GM23338 (cell line): ENCODE measurements around the gene LOXL4. TPM values are rescaled to one million over a fixed set of nuclear protein-coding genes. Genes with fewer than 3 reads are reported as not detected.

ENCODE experiments used
- ATAC-seq: fragments of 200-7000 bp; cut with Tn5 transposase; 3 replicates; pipeline ENCODE4 v1.9.1; 2020
- DNase-seq: peaks from one replicate; pipeline ENCODE4 v3.0.0-alpha.2; 2015; ENCODE audit warnings: low spot score
- H2AFZ ChIP-seq: fragments of 200-600 bp; sonication (generic); 2 replicates; pipeline ENCODE4 v1.8.0; 2016; ENCODE audit warnings: antibody characterized with exemption, mild to moderate bottlenecking, moderate library complexity
- H3F3A ChIP-seq: fragments of 200-600 bp; sonication (generic); replicated peaks from 2 replicates; pipeline ENCODE4 v1.8.0; 2017; ENCODE audit warnings: antibody characterized with exemption, mixed run types, low read depth
- H3K27ac ChIP-seq: fragments of 200-600 bp; sonication (generic); 2 replicates; pipeline ENCODE4 v1.6.1; 2016; ENCODE audit warnings: low read depth
- H3K27me3 ChIP-seq: fragments of 200-600 bp; sonication (generic); 2 replicates; pipeline ENCODE4 v1.8.0; 2016; ENCODE audit warnings: mild to moderate bottlenecking, mixed run types, moderate library complexity; ENCODE audit not compliant: insufficient read depth
- H3K36me3 ChIP-seq: fragments of 200-600 bp; sonication (generic); 2 replicates; pipeline ENCODE4 v1.8.0; 2016; ENCODE audit warnings: mild to moderate bottlenecking; ENCODE audit not compliant: insufficient read depth
- H3K4me1 ChIP-seq: fragments of 200-600 bp; sonication (generic); 2 replicates; pipeline ENCODE4 v1.8.0; 2016; ENCODE audit warnings: mild to moderate bottlenecking, moderate library complexity; ENCODE audit not compliant: insufficient read depth
- H3K4me2 ChIP-seq: fragments of 200-600 bp; sonication (generic); 2 replicates; pipeline ENCODE4 v1.7.1; 2017; ENCODE audit warnings: mixed run types
- H3K4me3 ChIP-seq: fragments of 200-600 bp; sonication (generic); 2 replicates; pipeline ENCODE4 v1.6.1; 2016; ENCODE audit warnings: mixed run types
- H3K79me2 ChIP-seq: fragments of 200-600 bp; sonication (generic); replicated peaks from 2 replicates; pipeline ENCODE4 v1.8.0; 2017; ENCODE audit warnings: mild to moderate bottlenecking; ENCODE audit not compliant: insufficient read depth
- H3K9me2 ChIP-seq: fragments of 200-600 bp; sonication (generic); 2 replicates; pipeline ENCODE4 v1.8.0; 2017; ENCODE audit not compliant: insufficient read depth
- H4K20me1 ChIP-seq: fragments of 200-600 bp; sonication (generic); replicated peaks from 2 replicates; pipeline ENCODE4 v1.8.0; 2017; ENCODE audit warnings: mild to moderate bottlenecking; ENCODE audit not compliant: insufficient read depth
- H3K27ac Mint-ChIP-seq: 2 replicates; pipeline ENCODE4 v1.8.0; 2020; ENCODE audit warnings: inconsistent platforms, mild to moderate bottlenecking, moderate library complexity, mixed read lengths
- H3K27me3 Mint-ChIP-seq: 3 replicates; pipeline ENCODE4 v1.8.0; 2022; ENCODE audit warnings: low read depth, mild to moderate bottlenecking, moderate library complexity, mixed read lengths, inconsistent platforms; ENCODE audit not compliant: insufficient read depth, poor library complexity
- H3K36me3 Mint-ChIP-seq: 3 replicates; pipeline ENCODE4 v1.8.0; 2021; ENCODE audit warnings: low read depth, mild to moderate bottlenecking, inconsistent platforms, moderate library complexity, mixed read lengths
- H3K4me1 Mint-ChIP-seq: 3 replicates; pipeline ENCODE4 v1.8.0; 2020; ENCODE audit warnings: mild to moderate bottlenecking, inconsistent platforms, mixed read lengths
- H3K4me3 Mint-ChIP-seq: 3 replicates; pipeline ENCODE4 v1.8.0; 2021; ENCODE audit warnings: moderate library complexity, mild to moderate bottlenecking, inconsistent platforms, mixed read lengths
- H3K9me3 Mint-ChIP-seq: 3 replicates; pipeline ENCODE4 v1.8.0; 2020; ENCODE audit warnings: moderate library complexity, mild to moderate bottlenecking, inconsistent platforms, mixed read lengths
- CREB1 ChIP-seq: fragments of 250-450 bp; sonication (Bioruptor Pico); IDR thresholded peaks from 2 replicates; pipeline ENCODE4 v1.5.0; 2020; ENCODE audit warnings: low read depth, mild to moderate bottlenecking, moderate library complexity
- CTCF ChIP-seq, 2 experiments: fragments of 200-600 bp in 1 of 2; sonication (generic) in 1 of 2; conservative IDR thresholded peaks; 2 replicates each; pipeline versions ENCODE4 v1.5.1 to v1.6.1; 2016 to 2017; ENCODE audit warnings: antibody characterized with exemption in 2 of 2, low read depth in 2 of 2, mild to moderate bottlenecking in 2 of 2, moderate library complexity in 1 of 2
- ETS1 ChIP-seq: IDR thresholded peaks from 2 replicates; pipeline ENCODE4 v1.6.1; 2016; ENCODE audit warnings: antibody characterized with exemption
- EZH2 ChIP-seq: fragments of 200-600 bp; sonication (generic); IDR thresholded peaks from one replicate; pipeline ENCODE4 v1.8.0; 2017; ENCODE audit warnings: antibody characterized with exemption, mild to moderate bottlenecking, low read depth; ENCODE audit not compliant: unreplicated experiment
- EZH2phosphoT487 ChIP-seq: fragments of 200-600 bp; sonication (generic); IDR thresholded peaks from one replicate; pipeline ENCODE4 v1.8.1; 2018; ENCODE audit warnings: antibody characterized with exemption; ENCODE audit not compliant: unreplicated experiment
- JUNB ChIP-seq: IDR thresholded peaks from one replicate; pipeline ENCODE4 v1.6.1; 2016; ENCODE audit warnings: antibody characterized with exemption; ENCODE audit not compliant: unreplicated experiment
- NANOG ChIP-seq: IDR thresholded peaks from 2 replicates; pipeline ENCODE4 v1.6.1; 2016; ENCODE audit warnings: antibody characterized with exemption, borderline replicate concordance
- POLR2AphosphoS5 ChIP-seq: IDR thresholded peaks from 2 replicates; pipeline ENCODE4 v1.6.1; 2016; ENCODE audit warnings: antibody characterized with exemption, low read depth
- STAT1 ChIP-seq: IDR thresholded peaks from one replicate; pipeline ENCODE4 v1.6.1; 2016; ENCODE audit warnings: antibody characterized with exemption; ENCODE audit not compliant: unreplicated experiment
- ZNF114 ChIP-seq: fragments of 250-450 bp; sonication (Bioruptor Pico); IDR thresholded peaks from 2 replicates; pipeline ENCODE4 v1.5.0; 2020; ENCODE audit warnings: mild to moderate bottlenecking, moderate library complexity
- ZNF331 ChIP-seq: fragments of 250-450 bp; sonication (Bioruptor Pico); IDR thresholded peaks from 2 replicates; pipeline ENCODE4 v1.5.0; 2020; ENCODE audit warnings: low read depth, mild to moderate bottlenecking, moderate library complexity
- polyA plus RNA-seq: library from polyadenylated mRNA; unstranded; fragments of >200 nt; fragmentation: Nextera tagmentation; extraction: Ambion mirVana; gene quantifications from 2 replicates; pipeline ENCODE4 v1.2.1, GENCODE V29; 2016
- total RNA-seq: library from RNA; depleted of rRNA; stranded (reverse); fragments of >200 nt; shearing (Covaris generic); gene quantifications from 2 replicates; pipeline ENCODE4 v1.2.3, GENCODE V29; 2014

The LOXL4 gene
- total and polyA plus RNA-seq, 2 experiments from 2014 or later: 0.21 to 0.38 TPM

- TF ChIP-seq ETS1: no peak
- TF ChIP-seq EZH2phosphoT487: no peak
- TF ChIP-seq ZNF114 (CRISPR knock-in tag): no peak
- no peak for TF ChIP-seq JUNB
- no peak for TF ChIP-seq STAT1
- TF ChIP-seq CTCF (conservative IDR thresholded peaks at IDR 0.05; ENCODE audit: low read depth in 2 of 2): no peak
- TF ChIP-seq POLR2AphosphoS5: no peak
- no peak for TF ChIP-seq CREB1 (CRISPR knock-in tag)
Observed at GRCh38 chr10:98285416-98285815, 17.4 kb upstream of the LOXL4 start (continued).

- no peak for TF ChIP-seq ZNF331 (CRISPR knock-in tag)
- TF ChIP-seq NANOG: no peak
- no peak for TF ChIP-seq STAT1
- TF ChIP-seq POLR2AphosphoS5: no peak
- Histone ChIP-seq H3K9me2 (peaks cover 11% of the 10 kb centered on the region; the same call in 1 of the 2 replicates), H4K20me1 (no peaks in the 10 kb centered on the region), H2AFZ (no peak overlapping the region), H3K4me1 (peaks cover 4% of the 10 kb centered on the region), H3F3A (no peaks in the 10 kb centered on the region), H3K36me3 (no peaks in the 10 kb centered on the region), H3K4me3 (no peak overlapping the region), H3K27me3 (no peaks in the 10 kb centered on the region), H3K79me2 (no peaks in the 10 kb centered on the region), H3K27ac (no peak overlapping the region), H3K4me2 (no peak overlapping the region)
- DNase-seq (no peak), ATAC-seq (no peak)
- no peaks in the 10 kb centered on the region for H3K36me3 Mint-ChIP-seq
- no peak overlapping the region for H3K4me3 Mint-ChIP-seq
- H3K9me3 Mint-ChIP-seq: 0 out of 3 replicates have a peak, but pooled peaks cover 3% of the 10 kb centered on the region
- H3K27ac Mint-ChIP-seq: no peak overlapping the region
- no peaks in the 10 kb centered on the region for H3K27me3 Mint-ChIP-seq
- H3K4me1 Mint-ChIP-seq: peaks cover 11% of the 10 kb centered on the region
Observed at GRCh38 chr10:98276311-98276710, 8.3 kb upstream of the LOXL4 start.

GRCh38 chr10:98274562-98274961, 6.6 kb upstream of the LOXL4 start:
- Histone ChIP-seq H2AFZ (no peak overlapping the region), H4K20me1 (no peaks in the 10 kb centered on the region), H3K9me2 (peaks cover 11% of the 10 kb centered on the region; the same call in 1 of the 2 replicates), H3K27ac (no peak overlapping the region), H3F3A (no peaks in the 10 kb centered on the region), H3K27me3 (no peaks in the 10 kb centered on the region), H3K36me3 (no peaks in the 10 kb centered on the region), H3K4me3 (no peak overlapping the region), H3K4me1 (peaks cover 4% of the 10 kb centered on the region), H3K79me2 (no peaks in the 10 kb centered on the region), H3K4me2 (no peak overlapping the region)
- Mint-ChIP-seq H3K27ac (no peak overlapping the region), H3K27me3 (peaks cover 6% of the 10 kb centered on the region), H3K36me3 (no peaks in the 10 kb centered on the region), H3K4me3 (no peak overlapping the region), H3K4me1 (peaks cover 21% of the 10 kb centered on the region), H3K9me3 (0 out of 3 replicates have a peak, but pooled peaks cover 3% of the 10 kb centered on the region)
- ATAC-seq (no peak), DNase-seq (no peak)
- TF ChIP-seq CREB1 (CRISPR knock-in tag) (no peak), NANOG (no peak), CTCF (conservative IDR thresholded peaks at IDR 0.05; ENCODE audit: low read depth in 2 of 2) (no peak), EZH2 (no peak), STAT1 (no peak), JUNB (no peak), ZNF114 (CRISPR knock-in tag) (no peak)
